Hematopoietic multipotent progenitor cell (in vitro differentiated cells): ENCODE measurements around the gene FEV. TPM values are rescaled to one million over a fixed set of nuclear protein-coding genes. Genes with fewer than 3 reads are reported as not detected.
A peak's percentile ranks its signal among the peaks of the same experiment; 100 is the strongest.

ENCODE experiments used
- DNase-seq, 3 donors: peaks; one replicate each; pipeline ENCODE4 v3.0.0-alpha.2; 2011 to 2015; ENCODE audit warnings: low read depth in 2 of 3, low spot score in 2 of 3
- total RNA-seq: library from RNA; depleted of rRNA; stranded (reverse); fragments of >200 nt; gene quantifications from one replicate; pipeline ENCODE4 v1.2.3, GENCODE V29; 2012

FEV gene
- total RNA-seq, 1 donor: not detected

GRCh38 chr2:219017201-219017931, 32.4 kb upstream of the FEV start:
- DNase-seq: no peak

GRCh38 chr2:219016721-219017120, 31.7 kb upstream of the FEV start:
- DNase-seq: no peak

DNA sequence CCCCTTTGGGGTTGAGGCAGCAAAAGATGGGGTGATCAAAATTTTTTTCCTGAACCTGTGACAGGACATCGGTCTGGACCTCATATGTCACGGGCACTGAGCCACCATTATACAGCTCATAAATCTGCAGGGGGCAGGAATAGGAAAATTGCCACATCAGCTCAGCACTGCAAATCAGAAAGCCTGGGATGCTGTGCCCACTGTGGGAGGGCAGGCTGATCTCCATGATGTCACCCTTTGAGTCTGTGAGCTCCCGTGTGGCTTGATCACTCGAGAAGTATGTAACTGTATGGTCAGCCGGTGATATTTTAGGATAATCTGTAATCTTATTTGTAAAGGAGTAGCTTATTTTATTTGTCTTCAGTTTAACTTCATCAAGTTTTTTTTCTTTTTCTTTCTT, 25.9 kb upstream of the FEV start:
- DNase-seq: no peak

- peak in 1 of 3 donors; percentile 32 for DNase-seq
Measured at GRCh38 chr2:219010162-219010756, 25.3 kb upstream of the FEV start.

GRCh38 chr2:219009294-219009693, 24.3 kb upstream of the FEV start:
- DNase-seq: no peak

GRCh38 chr2:219003979-219004378, 19.0 kb upstream of the FEV start:
- no peak for DNase-seq

DNA sequence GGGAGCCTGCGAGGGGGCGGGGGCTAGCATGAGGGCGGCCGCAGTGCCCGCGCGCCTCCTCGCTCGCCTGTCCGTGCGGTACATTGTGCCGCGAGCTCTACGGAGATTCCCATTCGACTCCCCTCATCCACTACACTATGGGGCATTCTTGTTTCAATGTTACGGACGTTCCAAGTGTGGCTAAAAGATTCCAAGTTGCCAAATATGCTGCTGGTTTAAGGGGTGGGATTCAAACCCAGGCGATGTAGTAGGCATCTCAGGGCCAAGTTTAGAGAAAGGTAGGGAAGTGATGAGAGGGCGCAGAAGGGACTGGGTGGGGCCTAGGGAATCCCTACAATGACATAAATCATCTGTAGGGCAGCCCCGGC, 18.3 kb upstream of the FEV start:
- DNase-seq: no peak

- DNase-seq: peak in 2 of 3 donors; percentile 52 to 68
Measured at GRCh38 chr2:219002395-219003266, 17.6 kb upstream of the FEV start.

GRCh38 chr2:219001577-219002394, 16.8 kb upstream of the FEV start:
- DNase-seq: no peak

DNA sequence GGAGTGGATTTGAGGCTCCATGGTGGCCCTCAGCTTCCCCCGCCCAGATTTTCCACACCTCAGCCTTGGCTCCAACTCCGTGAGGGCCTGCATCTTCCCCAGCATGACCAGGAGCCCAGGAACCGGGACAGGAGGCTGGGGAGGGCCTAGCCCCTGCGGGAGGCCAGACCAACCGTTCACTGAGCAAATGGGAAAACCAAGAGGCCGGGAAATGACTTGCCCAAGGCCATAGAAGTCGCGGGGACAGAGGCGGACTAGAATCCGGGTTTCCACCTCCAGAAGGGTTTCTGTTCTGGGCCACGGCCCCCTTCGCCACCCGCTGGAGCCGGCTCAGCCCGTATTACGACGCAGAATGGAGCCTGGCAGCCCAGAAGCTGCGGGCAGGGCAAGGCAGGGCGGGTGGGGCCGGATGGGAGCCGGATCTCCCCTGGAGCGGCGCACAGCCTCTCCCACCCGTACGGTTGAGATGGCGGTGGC, 16.2 kb upstream of the FEV start:
- no peak for DNase-seq

DNA sequence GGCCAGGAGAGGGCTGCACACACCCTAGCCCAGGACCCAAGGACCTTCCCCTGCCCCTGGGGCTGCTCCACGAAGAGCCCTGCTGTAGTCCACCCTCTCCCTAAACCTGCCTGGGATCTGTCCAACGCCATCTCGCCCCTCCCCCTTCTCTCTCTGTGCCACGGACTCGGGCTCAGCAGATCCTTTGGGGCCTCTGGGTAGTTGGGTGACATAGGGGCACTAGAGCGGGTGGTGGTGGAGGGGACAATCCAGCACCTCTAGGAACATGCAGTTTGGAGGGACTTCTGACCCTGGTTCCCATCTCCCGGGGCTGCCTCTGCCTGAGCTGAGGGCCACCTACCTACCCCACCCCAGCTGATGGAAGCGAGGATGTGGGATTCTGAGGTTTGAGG, 15.6 kb upstream of the FEV start:
- no peak for DNase-seq

DNA sequence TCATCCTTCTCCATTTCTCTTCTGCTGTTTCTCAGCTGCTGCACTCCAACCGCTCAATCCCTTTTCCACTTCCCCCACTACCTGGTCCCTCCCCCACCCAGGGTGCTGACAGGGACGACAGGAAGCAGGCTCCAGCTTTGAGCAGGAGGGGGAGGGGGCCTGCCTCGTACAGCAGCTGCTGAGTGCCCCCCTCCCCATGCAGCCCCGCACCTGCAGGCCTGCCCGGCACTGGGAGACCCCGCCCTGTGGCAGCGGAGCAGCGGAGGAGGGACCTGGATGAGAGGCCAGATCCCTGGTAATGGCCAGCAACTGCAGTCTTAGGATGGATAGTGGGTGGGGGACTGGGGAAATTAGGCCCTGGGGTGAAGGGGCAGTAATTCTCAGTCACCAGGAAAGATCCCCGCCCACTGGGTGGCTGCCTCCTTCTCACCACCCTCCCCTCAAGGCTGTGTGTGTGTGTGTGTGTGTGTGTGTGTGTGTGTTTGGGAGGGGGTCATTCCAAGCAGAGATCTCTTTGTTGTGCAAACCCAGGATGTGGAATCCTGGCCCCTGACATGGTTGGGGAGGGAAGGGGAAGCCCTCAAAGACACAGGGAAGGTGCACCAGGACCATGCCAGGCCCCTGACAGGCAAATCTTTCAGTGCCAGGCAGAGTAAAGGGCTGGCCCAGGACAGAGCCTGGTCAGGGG, 15.0 kb upstream of the FEV start:
- DNase-seq: no peak

GRCh38 chr2:218999021-218999880, 14.3 kb upstream of the FEV start:
- no peak for DNase-seq

DNA sequence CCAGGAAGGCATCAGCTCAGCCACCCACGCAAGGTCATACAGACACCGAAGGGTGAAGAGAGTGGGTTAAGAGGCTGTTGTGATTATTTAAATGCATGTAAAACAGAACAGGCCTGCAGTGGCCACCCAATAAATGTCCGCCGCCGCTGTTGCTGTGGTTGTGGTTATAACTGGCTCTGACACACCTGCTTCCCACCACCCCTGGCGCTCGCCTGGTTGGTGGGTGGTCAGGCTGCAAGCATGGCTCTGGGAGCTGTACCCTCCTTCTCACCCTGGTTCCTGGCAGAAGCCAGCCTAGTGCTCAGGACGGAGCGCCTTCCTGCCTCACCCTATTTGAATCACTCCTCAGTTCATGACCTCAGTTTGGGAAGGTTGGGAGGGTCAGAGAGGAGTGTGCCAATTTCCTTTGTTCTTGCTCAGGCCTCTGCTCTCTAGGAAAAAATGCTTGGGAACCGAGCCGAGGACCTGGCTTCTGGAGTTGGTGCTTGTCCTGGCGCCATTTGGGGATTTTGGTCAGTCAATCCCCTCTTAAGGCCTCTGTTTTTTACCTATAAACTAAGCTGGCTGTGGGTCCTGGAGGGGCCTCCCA, 13.5 kb upstream of the FEV start:
- DNase-seq: no peak

DNA sequence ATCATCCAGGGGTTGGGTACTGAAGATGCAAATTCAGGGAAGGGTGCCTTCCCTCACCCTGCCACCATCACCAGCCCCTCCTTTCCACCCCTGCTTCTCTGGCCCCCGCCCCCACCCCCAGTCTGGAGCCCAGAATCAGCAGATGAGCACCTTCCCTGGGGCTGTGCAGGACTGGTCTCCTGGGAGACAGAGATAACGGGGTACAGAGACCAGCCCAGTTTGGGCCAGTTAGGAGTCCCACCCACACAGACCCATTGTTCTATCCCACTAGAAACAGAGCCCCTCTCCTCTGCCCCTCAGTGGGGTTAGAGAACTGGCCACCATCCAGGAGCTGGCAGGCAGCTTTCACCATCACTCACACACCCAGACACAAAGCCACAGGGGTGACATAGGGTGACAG, 12.7 kb upstream of the FEV start:
- DNase-seq: no peak

- no peak for DNase-seq
Measured at GRCh38 chr2:218996937-218997336, 12.0 kb upstream of the FEV start.

DNA sequence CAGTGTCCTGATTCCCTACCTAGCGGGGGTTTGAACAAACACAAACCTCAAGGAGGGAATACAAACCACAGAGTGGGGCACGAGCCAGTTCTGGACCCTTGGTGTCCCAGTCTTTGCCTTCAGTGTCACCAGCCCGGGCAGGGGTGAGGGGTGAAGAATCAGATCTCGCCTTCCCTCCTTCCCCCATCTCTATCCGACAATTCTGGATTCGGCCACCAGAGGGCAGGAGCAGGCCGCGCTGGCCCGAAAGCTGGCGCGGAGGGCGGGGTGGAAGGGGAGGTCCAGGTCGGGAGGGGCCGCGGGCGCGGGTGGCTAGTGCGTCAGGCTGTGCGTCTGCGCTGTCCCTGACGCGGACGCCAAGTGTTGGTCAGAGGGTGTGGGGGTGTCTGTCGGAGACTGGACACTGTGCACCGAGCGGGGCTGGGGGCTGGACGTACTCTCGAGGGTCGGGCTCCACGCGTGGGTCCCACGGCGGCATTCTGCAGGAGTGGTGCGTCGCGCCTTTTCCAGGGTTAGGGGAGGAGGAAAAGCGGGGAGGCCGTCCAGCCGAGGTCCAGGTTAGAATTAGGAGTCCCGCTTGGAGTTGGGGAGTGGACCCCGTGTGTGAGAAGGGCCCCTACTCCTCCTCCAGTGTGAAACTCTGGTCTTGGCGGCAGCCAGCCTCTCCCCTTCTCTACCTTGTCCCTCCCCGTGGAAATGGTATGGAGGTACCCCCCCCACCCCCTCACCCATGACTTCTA, 11.2 kb upstream of the FEV start:
- DNase-seq: peak; percentile 54 to 87 (median 82)

- no peak for DNase-seq
Measured at GRCh38 chr2:218995561-218995960, 10.6 kb upstream of the FEV start.
